ENCODE measurements around the gene NEK2. TPM values are rescaled to one million over a fixed set of nuclear protein-coding genes. Genes with fewer than 3 reads are reported as not detected.

NEK2 gene
- total RNA-seq, 1 experiment from 2014 or later, result 50.2 TPM

GRCh38 chr1:211632117-211632807 is 43.2 kb downstream of the NEK2 start:
- no peak overlapping the region for H3K4me2 ChIP-seq (ENCODE audit: low read length)
- ChIA-PET POLR2A (no interaction called here), RAD21 (ENCODE audit: low non-redundant PET in 1 of 2, low total read pairs in 2 of 2, uncharacterized antibody in 2 of 2, unreplicated experiment in 2 of 2) (no interaction called here), CTCF (no interaction called here)
- ATAC-seq (no peak), DNase-seq (ENCODE audit: low read depth, low spot score) (no peak)
- H3K79me2 ChIP-seq (ENCODE audit: insufficient read depth, low read length), result no peaks in the 10 kb centered on the region
- no peak overlapping the region for H3K27ac ChIP-seq (ENCODE audit: low read depth, low read length)
- H3K9me2 ChIP-seq (ENCODE audit: insufficient read depth), result no peaks in the 10 kb centered on the region
- intact Hi-C loops (cut with micrococcal nuclease), result no loop called here
- no peak for TF ChIP-seq CTCF (IDR thresholded peaks at IDR 0.05 in 2 of 3, conservative IDR thresholded peaks at IDR 0.05 in 1 of 3; ENCODE audit: borderline replicate concordance in 1 of 3, insufficient read depth in 1 of 3, low read depth in 2 of 3, low read length in 2 of 3)
- no peak for TF ChIP-seq ZNF274 (IDR thresholded peaks at IDR 0.05; ENCODE audit: low read depth, low read length)
- no peak for TF ChIP-seq MAX (IDR thresholded peaks at IDR 0.05)
- no peak for TF ChIP-seq POLR2AphosphoS5 (IDR thresholded peaks at IDR 0.05; ENCODE audit: low read depth, low read length)
- TF ChIP-seq CBX3 (IDR thresholded peaks at IDR 0.05; ENCODE audit: low read depth), result no peak
- no TSS peak for BruUV-seq (replicated peaks)
- H3K27me3 ChIP-seq (ENCODE audit: insufficient read depth, low read length), result no peaks in the 10 kb centered on the region
- H3K4me3 ChIP-seq (replicated peaks in 1 of 2; ENCODE audit: low read depth in 1 of 2, low read length in 2 of 2), result no peak overlapping the region
- H3K9me3 ChIP-seq (ENCODE audit: control insufficient read depth in 1 of 2, insufficient read depth in 1 of 2, low read depth in 1 of 2, low read length in 2 of 2), result no peaks in the 10 kb centered on the region
- peaks cover 8 to 20% of the 10 kb centered on the region in 2 experiments; a peak in 3 of 4 replicates for H3K4me1 ChIP-seq (ENCODE audit: control insufficient read depth in 1 of 2, insufficient read depth in 2 of 2, low read length in 2 of 2)
- no peak overlapping the region for H3K9ac ChIP-seq (ENCODE audit: low read length)
- no peaks in the 10 kb centered on the region for H4K20me1 ChIP-seq (ENCODE audit: insufficient read depth)
- H2AFZ ChIP-seq (ENCODE audit: low read depth, low read length, poor library complexity, severe bottlenecking), result no peak overlapping the region
- H3K36me3 ChIP-seq (ENCODE audit: control insufficient read depth in 1 of 2, insufficient read depth in 2 of 2, low read length in 2 of 2), result no peaks in the 10 kb centered on the region

- H3K27me3 ChIP-seq (ENCODE audit: insufficient read depth, low read length), result no peaks in the 10 kb centered on the region
- H3K4me1 ChIP-seq (ENCODE audit: control insufficient read depth in 1 of 2, insufficient read depth in 2 of 2, low read length in 2 of 2), result peaks cover 0 to 9% of the 10 kb centered on the region in 2 experiments; a peak in 3 of 4 replicates
- no peaks in the 10 kb centered on the region for H3K9me2 ChIP-seq (ENCODE audit: insufficient read depth)
- CTCF ChIA-PET, result no interaction called here
- no peaks in the 10 kb centered on the region for H4K20me1 ChIP-seq (ENCODE audit: insufficient read depth)
- RAD21 ChIA-PET (ENCODE audit: low non-redundant PET in 1 of 2, low total read pairs in 2 of 2, uncharacterized antibody in 2 of 2, unreplicated experiment in 2 of 2), result no interaction called here
- intact Hi-C loops (cut with micrococcal nuclease), result no loop called here
- no peak overlapping the region for H2AFZ ChIP-seq (ENCODE audit: low read depth, low read length, poor library complexity, severe bottlenecking)
- H3K9ac ChIP-seq (ENCODE audit: low read length), result no peak overlapping the region
- no TSS peak for BruUV-seq (replicated peaks)
- POLR2A ChIA-PET, result no interaction called here
- no peaks in the 10 kb centered on the region for H3K79me2 ChIP-seq (ENCODE audit: insufficient read depth, low read length)
- DNase-seq (ENCODE audit: low read depth, low spot score), result no peak
- no peak overlapping the region for H3K4me2 ChIP-seq (ENCODE audit: low read length)
- no peak overlapping the region for H3K4me3 ChIP-seq (replicated peaks in 1 of 2; ENCODE audit: low read depth in 1 of 2, low read length in 2 of 2)
- H3K27ac ChIP-seq (ENCODE audit: low read depth, low read length), result no peak overlapping the region
- ATAC-seq, result no peak
- no peaks in the 10 kb centered on the region for H3K9me3 ChIP-seq (ENCODE audit: control insufficient read depth in 1 of 2, insufficient read depth in 1 of 2, low read depth in 1 of 2, low read length in 2 of 2)
- no peaks in the 10 kb centered on the region for H3K36me3 ChIP-seq (ENCODE audit: control insufficient read depth in 1 of 2, insufficient read depth in 2 of 2, low read length in 2 of 2)
- TF ChIP-seq CEBPB (IDR thresholded peaks at IDR 0.05; ENCODE audit: low read depth) (no peak), SRF (IDR thresholded peaks at IDR 0.05; ENCODE audit: low read depth) (no peak), ZNF274 (IDR thresholded peaks at IDR 0.05; ENCODE audit: low read depth, low read length) (no peak), POLR2AphosphoS5 (IDR thresholded peaks at IDR 0.05; ENCODE audit: low read depth, low read length) (no peak), SP1 (IDR thresholded peaks at IDR 0.05; ENCODE audit: low read depth) (no peak), FOSL1 (IDR thresholded peaks at IDR 0.05; ENCODE audit: low read depth) (no peak), RAD21 (IDR thresholded peaks at IDR 0.05; ENCODE audit: low read depth) (no peak), JUND (IDR thresholded peaks at IDR 0.05) (no peak), YY1 (IDR thresholded peaks at IDR 0.05; ENCODE audit: extremely low read depth, insufficient replicate concordance, low read depth, low read length) (no peak), EZH2 (IDR thresholded peaks at IDR 0.05) (no peak), REST (IDR thresholded peaks at IDR 0.05; ENCODE audit: low read depth) (no peak)
These were observed 44.3 kb downstream of the NEK2 start for GRCh38 chr1:211631168-211631567.
